GM21528 (cell line): Measurements from ENCODE around the gene RABL6.
"Not testable (repeated sequence)": the region's sequence is repeated elsewhere in the genome, so short reads cannot be mapped to it uniquely, and the experiment has no call there.

Experiments used
- ATAC-seq: cut with Tn5 transposase; IDR thresholded peaks from one replicate; pipeline ENCODE4 v1.9.1; 2021; ENCODE audit warnings: mild to moderate bottlenecking, moderate library complexity; ENCODE audit not compliant: unreplicated experiment, low FRiP score

RABL6 gene

DNA sequence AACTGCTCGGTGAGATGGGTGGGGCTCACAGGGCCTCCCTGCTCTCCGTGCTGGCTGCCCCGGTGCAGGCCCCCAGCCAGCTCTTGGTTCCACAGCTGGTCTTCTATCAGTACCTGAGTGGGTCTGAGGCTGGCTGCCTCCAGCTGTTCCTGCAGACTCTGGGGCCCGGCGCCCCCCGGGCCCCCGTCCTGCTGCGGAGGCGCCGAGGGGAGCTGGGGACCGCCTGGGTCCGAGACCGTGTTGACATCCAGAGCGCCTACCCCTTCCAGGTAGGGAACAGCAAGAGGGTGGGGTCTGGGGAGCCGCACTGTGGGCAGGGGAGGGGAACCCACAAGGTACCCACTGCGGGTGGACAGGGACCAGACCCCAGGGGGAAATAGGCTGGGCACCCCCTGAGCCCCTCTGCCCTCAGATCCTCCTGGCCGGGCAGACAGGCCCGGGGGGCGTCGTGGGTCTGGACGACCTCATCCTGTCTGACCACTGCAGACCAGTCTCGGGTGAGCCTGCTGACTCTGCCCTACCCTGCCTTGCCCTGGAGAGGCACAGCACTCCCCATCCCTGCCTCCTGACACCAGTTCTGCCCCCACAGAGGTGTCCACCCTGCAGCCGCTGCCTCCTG lies 47.2 kb downstream of the RABL6 start:
- no peak for ATAC-seq

DNA sequence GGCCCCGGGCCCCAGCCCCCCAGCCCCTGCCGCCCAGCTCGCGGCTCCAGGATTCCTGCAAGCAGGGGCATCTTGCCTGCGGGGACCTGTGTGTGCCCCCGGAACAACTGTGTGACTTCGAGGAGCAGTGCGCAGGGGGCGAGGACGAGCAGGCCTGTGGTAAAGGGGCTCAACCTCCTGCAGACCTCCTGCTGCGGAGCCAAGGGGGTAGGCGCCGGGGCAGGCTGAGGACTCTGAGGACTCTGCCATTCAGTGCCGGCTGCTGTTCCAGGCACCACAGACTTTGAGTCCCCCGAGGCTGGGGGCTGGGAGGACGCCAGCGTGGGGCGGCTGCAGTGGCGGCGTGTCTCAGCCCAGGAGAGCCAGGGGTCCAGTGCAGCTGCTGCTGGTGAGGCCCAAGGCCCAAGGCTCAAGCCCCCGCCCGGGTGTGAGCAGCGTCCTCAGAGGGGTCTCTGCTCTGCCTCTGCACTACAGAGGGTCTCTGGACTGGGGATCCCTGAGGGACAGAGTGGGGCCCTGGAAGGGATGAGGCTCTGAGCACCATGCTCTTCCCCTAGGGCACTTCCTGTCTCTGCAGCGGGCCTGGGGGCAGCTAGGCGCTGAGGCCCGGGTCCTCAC lies 47.8 kb downstream of the RABL6 start:
- ATAC-seq = no peak

DNA sequence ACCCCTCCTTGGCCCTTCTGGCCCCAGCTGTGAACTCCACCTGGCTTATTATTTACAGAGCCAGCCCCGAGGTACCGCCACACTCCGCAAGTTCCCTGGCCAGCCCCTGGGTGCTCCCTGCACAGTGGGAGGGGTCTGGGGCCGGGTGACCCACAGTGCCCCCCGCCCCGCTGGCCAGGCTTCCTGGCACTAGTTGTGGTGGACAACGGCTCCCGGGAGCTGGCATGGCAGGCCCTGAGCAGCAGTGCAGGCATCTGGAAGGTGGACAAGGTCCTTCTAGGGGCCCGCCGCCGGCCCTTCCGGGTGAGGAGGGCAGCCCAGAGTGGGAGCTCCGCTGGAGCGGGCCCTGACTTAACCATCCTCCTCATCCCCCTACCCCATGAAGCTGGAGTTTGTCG lies 48.3 kb downstream of the RABL6 start:
- no peak for ATAC-seq

DNA sequence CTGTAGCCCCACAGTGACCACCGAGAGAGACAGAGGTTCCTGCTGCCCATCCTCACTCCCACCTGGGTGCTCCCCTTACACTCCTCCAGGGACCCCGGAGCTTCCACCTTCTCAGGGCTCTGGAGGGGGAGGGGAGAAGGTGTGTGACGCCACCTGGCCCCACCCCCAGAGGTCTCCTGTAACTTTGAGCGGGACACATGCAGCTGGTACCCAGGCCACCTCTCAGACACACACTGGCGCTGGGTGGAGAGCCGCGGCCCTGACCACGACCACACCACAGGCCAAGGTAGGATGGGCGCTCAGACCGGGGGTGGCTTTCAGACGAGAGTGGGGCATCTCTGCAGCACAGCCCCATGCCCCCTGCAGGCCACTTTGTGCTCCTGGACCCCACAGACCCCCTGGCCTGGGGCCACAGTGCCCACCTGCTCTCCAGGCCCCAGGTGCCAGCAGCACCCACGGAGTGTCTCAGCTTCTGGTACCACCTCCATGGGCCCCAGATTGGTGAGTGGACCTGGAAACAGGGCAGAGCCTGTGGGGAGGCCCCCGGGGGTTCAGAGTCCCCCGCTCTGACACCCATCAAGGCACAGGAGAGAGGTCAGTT lies 48.9 kb downstream of the RABL6 start:
- no peak for ATAC-seq

DNA sequence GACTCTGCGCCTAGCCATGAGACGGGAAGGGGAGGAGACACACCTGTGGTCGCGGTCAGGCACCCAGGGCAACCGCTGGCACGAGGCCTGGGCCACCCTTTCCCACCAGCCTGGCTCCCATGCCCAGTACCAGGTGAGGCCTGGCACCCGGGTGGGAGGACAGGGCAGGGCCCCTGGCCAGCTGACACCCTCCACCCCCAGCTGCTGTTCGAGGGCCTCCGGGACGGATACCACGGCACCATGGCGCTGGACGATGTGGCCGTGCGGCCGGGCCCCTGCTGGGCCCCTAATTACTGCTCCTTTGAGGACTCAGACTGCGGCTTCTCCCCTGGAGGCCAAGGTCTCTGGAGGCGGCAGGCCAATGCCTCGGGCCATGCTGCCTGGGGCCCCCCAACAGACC lies 49.4 kb downstream of the RABL6 start:
- no peak for ATAC-seq

DNA sequence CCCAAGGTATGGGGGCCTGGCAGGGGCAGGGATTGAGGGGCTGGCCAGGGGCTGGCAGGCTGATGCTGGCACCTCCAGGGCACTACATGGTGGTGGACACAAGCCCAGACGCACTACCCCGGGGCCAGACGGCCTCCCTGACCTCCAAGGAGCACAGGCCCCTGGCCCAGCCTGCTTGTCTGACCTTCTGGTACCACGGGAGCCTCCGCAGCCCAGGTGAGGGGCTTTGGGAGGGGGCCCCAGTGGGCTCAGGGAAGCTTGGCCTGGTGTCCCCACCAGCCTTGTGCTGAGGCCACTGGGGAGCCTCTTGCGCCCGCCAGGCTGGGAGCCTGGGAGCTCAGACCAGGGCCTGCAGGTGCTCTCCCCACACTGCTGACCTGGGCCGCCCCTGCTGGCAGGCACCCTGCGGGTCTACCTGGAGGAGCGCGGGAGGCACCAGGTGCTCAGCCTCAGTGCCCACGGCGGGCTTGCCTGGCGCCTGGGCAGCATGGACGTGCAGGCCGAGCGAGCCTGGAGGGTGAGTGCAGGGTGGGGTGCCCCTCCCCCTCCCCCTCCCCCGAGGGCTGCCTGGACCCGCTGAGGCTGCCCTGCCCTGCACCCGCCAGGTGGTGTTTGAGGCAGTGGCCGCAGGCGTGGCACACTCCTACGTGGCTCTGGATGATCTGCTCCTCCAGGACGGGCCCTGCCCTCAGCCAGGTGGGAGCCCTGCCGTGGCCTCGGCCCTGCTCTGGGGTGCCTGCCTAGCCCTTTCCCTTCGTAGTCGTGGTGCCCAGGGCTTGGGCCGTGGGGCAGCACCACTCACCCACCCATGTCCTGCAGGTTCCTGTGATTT lies 50.0 kb downstream of the RABL6 start:
- no peak for ATAC-seq

DNA sequence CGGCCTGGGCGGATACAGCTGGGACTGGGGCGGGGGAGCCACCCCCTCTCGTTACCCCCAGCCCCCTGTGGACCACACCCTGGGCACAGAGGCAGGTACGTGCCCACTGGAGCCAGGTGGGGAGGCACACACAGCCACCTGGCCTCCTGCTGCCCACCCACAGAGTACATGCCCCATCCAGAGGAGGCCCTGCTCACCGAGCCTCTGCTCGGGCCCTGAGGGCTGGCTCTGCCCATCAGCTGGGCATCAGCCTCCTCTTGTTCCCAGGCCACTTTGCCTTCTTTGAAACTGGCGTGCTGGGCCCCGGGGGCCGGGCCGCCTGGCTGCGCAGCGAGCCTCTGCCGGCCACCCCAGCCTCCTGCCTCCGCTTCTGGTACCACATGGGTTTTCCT lies 50.7 kb downstream of the RABL6 start:
- no peak for ATAC-seq

DNA sequence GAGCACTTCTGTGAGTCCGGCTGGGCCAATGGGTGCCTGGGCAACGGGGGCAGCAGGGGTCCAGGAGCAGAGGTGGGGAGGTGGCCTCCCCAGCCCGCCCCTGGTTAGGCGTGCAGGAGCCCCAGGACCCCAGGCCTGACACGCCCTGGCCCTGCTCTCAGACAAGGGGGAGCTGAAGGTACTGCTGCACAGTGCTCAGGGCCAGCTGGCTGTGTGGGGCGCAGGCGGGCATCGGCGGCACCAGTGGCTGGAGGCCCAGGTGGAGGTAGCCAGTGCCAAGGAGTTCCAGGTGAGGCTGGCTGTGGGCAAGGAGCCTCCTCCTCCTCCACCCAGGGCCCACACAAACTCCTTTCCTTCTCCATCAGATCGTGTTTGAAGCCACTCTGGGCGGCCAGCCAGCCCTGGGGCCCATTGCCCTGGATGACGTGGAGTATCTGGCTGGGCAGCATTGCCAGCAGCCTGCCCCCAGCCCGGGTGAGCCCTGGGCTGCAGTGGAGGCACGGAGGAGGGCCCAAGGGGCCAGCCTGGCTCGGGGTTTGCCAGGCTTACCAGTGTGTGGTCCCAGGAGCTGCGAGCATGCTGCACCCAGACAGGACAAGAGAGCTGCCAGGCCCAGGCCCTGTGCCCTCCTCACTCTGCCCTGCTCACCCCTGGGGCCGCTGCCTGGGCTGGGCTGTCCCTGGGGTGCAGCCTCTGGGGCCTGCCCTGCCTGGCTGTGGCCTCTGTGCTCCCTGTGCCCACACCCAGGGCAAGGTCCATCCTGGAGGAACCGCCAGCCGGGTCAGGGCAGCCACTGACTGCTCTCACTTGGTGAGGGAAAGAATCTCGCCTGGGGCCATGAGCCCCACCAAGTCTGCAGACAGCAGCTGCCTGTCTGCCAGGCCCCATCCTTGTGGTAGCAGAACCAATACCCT lies 51.4 kb downstream of the RABL6 start:
- no peak for ATAC-seq

DNA sequence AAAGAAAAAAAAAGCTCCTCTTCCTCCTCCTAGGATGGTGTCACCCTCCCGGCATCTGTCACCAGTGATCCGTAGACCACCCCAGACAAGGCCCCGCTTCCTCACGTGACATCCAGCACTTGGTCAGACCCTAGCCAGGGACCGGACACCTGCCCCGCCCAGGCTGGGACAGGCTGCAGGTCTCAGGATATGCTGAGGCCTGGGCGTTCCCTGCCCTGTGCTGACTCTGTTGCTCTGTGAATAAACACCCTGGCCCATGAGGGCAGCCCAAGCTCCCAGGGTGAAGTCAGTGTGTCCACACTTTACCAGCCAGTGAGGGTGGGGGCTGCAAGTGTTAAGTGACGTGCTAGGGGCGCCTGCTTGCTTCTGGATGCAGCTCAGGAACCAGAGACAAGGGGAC lies 52.8 kb downstream of the RABL6 start:
- ATAC-seq = no peak

DNA sequence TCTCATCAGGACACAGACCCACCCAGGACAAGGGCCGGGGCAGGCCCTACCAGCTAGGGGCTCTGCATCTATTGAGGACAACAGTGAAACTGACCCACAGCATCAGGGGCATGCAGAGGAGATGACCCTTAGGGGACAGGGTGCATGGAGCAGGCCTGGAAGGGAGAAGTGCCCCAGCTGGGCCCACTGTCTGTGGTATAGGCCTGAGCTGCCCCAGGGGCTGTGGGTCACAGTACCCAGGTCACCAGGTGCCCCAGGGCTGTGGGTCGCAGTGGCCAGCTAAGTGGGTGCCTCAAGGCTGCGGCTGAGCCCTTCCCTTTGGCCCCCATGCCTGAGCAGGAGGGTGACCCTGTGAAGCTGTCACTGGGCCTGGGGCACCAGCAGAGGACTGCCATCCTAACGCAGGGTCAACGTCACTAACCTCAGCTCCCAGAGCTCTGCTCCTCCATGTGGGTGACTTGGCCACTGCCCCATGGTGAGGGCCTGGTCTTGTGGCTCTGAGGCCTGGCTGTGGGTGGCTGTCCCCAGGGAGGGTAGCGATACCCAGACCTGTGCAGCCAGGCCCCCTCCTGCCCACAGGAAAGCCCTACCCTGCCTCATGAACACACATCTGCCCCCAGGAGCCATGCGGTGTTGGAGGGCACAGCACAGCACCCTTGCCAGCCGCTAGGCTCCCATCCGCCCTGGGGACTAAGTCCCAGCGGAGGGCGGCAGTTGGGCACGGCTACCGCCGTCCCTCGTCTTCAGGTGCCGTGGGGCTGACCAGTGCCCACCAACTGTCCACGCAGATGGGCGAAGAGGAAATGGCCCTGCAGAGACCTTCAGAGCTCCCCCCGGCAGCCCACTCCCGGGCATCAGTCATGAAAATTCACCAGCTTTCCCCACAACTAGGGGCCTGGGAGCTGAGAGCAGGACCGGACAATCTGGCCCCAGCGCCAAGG lies 53.5 kb downstream of the RABL6 start:
- no peak for ATAC-seq

DNA sequence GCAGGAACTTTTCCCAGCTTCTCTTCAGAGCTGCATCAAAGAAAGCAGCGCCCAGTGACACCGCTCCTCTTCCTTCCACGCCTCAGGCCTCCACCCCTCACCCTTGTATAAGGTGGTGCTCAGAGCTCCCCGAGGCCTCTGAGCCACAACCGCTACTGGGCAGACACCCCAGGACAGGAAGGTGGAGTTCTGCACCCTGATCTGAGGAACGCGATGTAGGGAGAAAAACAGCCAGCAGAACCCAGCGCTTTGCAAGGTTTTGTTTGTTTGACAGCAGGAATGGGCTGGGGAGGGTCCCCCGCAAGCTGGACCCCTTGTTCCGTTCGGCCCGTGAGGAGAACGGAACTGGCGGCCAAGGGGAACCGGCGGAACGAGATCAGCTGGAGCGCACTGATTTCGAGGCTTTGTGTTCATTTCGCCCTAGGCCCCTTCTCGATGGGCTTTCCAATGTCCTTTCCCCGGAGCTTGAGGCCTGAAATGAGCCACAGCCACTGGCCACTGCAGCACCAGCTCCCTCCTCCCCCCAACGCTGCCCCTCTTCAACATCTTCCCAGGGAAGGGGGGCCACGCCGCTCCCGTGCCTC lies 54.2 kb downstream of the RABL6 start:
- ATAC-seq = no peak

DNA sequence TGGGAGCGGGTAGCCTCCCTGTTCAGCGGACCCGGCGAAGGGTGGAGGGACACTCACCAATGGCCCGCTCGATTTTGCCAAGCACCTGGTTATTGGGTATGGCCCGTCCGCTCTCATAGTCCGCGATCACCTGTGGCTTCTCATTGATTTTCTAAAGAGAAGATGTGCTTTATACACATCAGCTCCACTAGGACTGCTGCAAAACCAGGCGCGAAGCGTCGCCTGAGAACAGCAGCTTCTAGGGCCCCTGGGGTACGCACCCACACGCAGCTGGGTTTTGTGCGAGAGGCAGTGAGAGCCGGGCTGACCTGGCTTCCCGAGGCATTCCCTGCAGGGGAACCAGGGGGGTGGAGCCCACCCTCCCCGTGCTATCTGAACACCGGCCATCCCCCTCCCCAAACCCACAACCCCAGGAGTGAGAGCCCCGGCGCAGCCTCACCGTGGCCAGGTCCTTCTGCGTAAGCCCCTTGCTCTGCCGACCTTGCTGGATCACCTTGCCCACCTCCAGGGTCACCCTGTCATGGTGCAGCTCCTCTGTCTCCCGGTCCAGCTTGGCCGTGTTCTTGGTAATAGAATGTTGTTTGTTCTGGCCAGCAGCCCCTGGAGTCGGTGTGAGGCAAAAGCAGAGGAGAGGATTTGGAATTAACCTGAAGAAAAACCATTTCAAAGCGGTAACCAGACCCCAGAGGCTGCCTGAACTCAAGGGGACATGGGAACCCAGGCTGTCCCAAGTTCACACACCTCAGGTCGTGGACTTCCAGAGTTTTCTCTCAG lies 55.3 kb downstream of the RABL6 start:
- ATAC-seq = no peak

DNA sequence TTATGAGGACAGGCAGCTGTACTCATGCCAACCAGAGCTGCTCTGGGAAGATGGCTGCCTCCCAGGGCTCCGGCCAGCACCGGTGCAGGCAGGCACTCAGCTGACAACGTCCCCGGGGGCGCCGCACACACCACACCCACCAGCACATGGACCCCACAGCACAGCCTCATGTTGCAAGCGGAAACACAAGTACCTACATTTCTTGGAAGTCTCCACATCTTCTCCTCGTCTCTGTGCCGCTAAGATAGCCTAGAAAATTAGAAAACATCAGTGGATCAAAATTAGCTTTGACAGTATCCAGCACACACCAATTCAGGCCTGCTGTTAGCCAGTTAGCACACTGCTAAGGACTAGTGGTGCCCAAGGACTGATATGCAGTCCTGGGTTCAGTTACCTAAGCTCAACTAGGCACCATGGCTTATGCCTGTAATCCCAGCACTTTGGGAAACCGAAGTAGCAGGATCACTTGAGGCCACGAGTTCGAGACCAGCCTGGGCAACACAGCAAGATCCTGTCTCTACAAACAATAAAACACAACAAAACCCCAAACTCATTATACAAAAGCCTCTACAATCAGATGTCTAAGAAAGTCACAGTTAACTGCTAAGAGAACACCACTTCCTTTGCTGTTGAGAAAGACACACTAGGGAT lies 56.0 kb downstream of the RABL6 start:
- no peak for ATAC-seq

DNA sequence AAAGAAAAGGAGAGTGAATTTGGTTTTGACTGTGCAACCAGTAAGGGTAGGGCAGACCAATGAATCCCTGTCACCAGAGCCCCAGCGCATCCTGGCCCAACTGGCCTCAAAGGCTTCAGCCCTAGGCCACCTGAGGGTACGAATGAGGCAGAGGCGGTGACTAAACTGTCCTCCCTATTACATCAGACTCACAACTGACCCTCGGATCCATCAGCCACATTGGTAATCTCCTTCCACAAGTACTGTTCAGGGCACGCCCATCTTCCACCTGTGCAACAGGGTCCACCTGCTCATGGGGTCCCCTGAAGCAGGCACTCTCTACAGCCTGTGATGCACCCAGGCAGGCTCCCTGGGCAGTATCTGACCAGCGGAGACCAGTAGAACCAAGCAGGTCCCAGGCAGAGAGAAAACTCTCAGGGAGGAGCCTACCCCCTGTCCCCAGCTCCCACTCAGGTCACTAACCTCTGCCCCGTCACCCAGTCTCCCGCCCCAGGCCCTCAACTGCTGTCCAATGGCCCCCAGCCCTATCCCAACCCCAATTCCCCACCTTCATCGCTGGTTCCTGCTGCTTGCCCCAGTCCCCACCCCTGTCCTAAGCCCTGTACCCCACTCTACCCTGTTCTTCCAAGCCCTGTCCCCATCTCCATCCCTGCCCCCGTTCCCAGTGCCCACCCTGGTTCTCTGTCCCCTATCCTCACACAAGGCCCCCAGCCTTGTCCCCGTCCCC lies 57.5 kb downstream of the RABL6 start:
- no peak for ATAC-seq

DNA sequence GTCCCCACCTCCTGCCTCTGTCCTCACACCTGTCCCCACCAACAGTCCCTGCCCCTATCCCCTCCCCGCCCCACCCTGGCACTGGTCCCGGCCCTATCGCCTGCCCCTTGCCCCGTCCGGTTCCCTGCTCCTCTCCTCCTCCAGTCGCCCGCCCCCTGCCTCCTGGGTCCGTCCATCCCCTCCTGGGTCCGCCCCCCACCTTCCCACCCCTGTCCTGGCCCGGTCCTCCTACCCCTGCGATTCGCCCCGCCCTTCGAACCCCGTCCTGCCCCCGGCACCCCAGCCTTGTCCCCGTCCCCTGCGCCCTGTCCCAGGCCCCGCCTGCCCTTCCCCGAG lies 58.0 kb downstream of the RABL6 start:
- no peak for ATAC-seq

DNA sequence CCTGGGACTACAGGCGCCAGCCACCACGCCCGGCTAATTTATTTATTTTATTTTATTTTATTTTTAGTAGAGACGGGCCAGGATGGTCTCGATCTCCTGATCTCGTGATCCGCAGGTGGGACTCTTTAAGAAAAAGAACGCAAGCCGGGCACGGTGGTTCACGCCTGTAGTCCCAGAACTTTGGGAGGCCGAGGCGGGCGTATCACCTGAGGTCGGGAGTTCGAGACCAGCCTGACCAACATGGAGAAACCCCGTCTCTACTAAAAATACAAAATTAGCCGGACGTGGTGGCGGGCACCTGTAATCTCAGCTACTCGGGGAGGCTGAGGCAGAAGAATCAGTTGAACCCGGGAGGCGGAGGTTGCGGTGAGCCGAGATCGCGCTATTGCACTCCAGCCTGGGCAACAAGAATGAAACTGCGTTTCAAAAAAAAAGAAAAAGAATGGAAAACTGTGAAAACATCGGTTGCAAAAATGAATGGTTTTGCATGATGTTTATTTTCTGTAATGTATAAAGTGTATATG lies 59.2 kb downstream of the RABL6 start:
- not testable (repeated sequence) for ATAC-seq

DNA sequence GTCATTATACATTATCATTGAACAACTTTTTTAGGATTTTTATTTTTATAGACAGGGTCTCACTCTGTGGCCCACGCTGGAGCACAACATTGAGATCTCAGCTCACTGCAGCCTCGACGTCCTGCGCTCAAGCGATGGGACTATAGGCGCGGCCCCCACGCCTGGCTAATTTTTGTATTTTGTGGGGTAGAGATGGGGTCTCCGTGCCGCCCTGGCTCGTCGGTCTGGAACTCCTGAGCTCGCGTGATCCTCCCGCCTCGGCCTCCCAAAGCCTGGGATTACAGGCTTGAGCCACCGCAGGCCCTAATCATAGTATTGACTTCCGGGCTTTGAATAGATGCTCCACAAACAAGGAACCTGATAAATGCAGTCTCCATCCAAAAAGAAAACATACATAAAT lies 59.7 kb downstream of the RABL6 start:
- no peak for ATAC-seq
